Stomach (tissue), 9 donors: ENCODE data around the gene STON2. TPM values are rescaled to one million over a fixed set of nuclear protein-coding genes. Genes with fewer than 3 reads are reported as not detected.

Source experiments
- DNase-seq, 2 donors: peaks; one replicate each; pipeline versions ENCODE4 v3.0.0 to v3.0.0-alpha.2; 2013 to 2019
- H3K27ac ChIP-seq, 5 donors: fragments of 200-600 bp in 4 of 5; sonication (generic) in 4 of 5; one replicate each; pipeline ENCODE4 v1.5.1; 2013 to 2019; ENCODE audit warnings: mild to moderate bottlenecking in 1 of 5, moderate library complexity in 1 of 5
- H3K27me3 ChIP-seq, 3 donors: fragments of 200-600 bp; sonication (generic); one replicate each; pipeline ENCODE4 v1.5.1; 2017 to 2019; ENCODE audit warnings: mixed run types in 1 of 3
- H3K36me3 ChIP-seq, 4 donors: fragments of 200-600 bp; sonication (generic); 1 replicate in 3 of 4; 2 replicates in 1 of 4; pipeline ENCODE4 v1.5.1; 2016 to 2019
- H3K4me1 ChIP-seq, 4 donors: fragments of 200-600 bp; sonication (generic); one replicate each; pipeline ENCODE4 v1.5.1; 2016 to 2019
- H3K4me3 ChIP-seq, 4 donors: fragments of 200-600 bp; sonication (generic) in 3 of 4; one replicate each; pipeline ENCODE4 v1.5.1; 2016 to 2019; ENCODE audit warnings: mild to moderate bottlenecking in 1 of 4
- H3K9me3 ChIP-seq, 4 donors: fragments of 200-600 bp; sonication (generic); one replicate each; pipeline ENCODE4 v1.5.1; 2016 to 2019
- CTCF ChIP-seq, 7 experiments: fragments of 450-650 bp in 4 of 7; fragments of 200-600 bp in 3 of 7; sonication (generic) in 3 of 7; IDR thresholded peaks; one replicate each; pipeline ENCODE4 v1.5.1; 2016 to 2019; ENCODE audit warnings: antibody characterized with exemption in 7 of 7, control low read depth in 2 of 7, mild to moderate bottlenecking in 1 of 7
- EP300 ChIP-seq: sonication (generic); formaldehyde crosslinking; IDR thresholded peaks from one replicate; pipeline ENCODE4 v1.6.1; 2017; ENCODE audit warnings: antibody characterized with exemption
- POLR2A ChIP-seq, 4 donors: fragments of 450-650 bp; IDR thresholded peaks; one replicate each; pipeline ENCODE4 v1.6.1; 2016; ENCODE audit warnings: antibody characterized with exemption in 4 of 4, control low read depth in 2 of 4, mild to moderate bottlenecking in 1 of 4, moderate library complexity in 1 of 4
- POLR2AphosphoS5 ChIP-seq, 3 donors: sonication (generic); formaldehyde crosslinking; IDR thresholded peaks; one replicate each; pipeline ENCODE4 v1.6.1; 2016; ENCODE audit warnings: antibody characterized with exemption in 3 of 3
- WGBS, 5 donors: extraction: QIAGEN DNeasy Blood & Tissue Kit in 3 of 5; methylation state at CpG; one replicate each; pipeline versions ENCODE4 v1.1.5 to v1.1.7; 2013 to 2018; 5-methylcytosine and 5-hydroxymethylcytosine counted together
- intact Hi-C: fragments of 100-400 bp; cut with DNase I; formaldehyde crosslinking; loops from one replicate; pipeline ENCODE4 v1.15.1; 2023; ENCODE audit warnings: low total_unique reads
- polyA plus RNA-seq, 3 donors: library from polyadenylated mRNA; stranded (reverse); fragments of 200-250 nt; gene quantifications; one replicate each; pipeline ENCODE4 v1.2.3, GENCODE V29; 2013
- total RNA-seq, 5 donors: library from RNA; depleted of rRNA; stranded (reverse); fragments of >200 nt; gene quantifications; one replicate each; pipeline versions ENCODE4 v1.1.0 to v1.2.3, GENCODE V29; 2014 to 2016
- donor health status: healthy with polysubstance abuse.
- donor health status: Bipolar disorder and iron deficiency.
- donor health status: healthy.

The STON2 gene
- total and polyA plus RNA-seq, 8 donors, result 1.4 to 50.2 (median 8.3) TPM

- Histone ChIP-seq H3K27me3 (no peaks in the 10 kb centered on the region), H3K4me3 (no peak overlapping the region), H3K4me1 (no peaks in the 10 kb centered on the region), H3K36me3 (no peaks in the 10 kb centered on the region), H3K9me3 (peaks cover 0 to 18% (median 14%) of the 10 kb centered on the region in 4 donors), H3K27ac (no peak overlapping the region)
- intact Hi-C loops, result no loop called here
- TF ChIP-seq CTCF (IDR thresholded peaks at IDR 0.05), result no peak
- no peak for TF ChIP-seq EP300
- TF ChIP-seq POLR2AphosphoS5 (IDR thresholded peaks at IDR 0.05), result no peak
- no peak for TF ChIP-seq POLR2A (IDR thresholded peaks at IDR 0.05)
- no peak for DNase-seq
Measured at GRCh38 chr14:81351205-81351604, 48.9 kb downstream of the STON2 start.

GRCh38 chr14:81350344-81351130 lies 49.6 kb downstream of the STON2 start:
- Histone ChIP-seq H3K36me3 (no peaks in the 10 kb centered on the region), H3K4me3 (no peak overlapping the region), H3K27me3 (no peaks in the 10 kb centered on the region), H3K9me3 (peaks cover 0 to 18% (median 14%) of the 10 kb centered on the region in 4 donors), H3K4me1 (no peaks in the 10 kb centered on the region), H3K27ac (no peak overlapping the region)
- intact Hi-C loops, result no loop called here
- no peak for DNase-seq
- 73 to 88% (median 74%) methylated on average over 5 of the region's 5 CpGs for WGBS, 5 donors
- TF ChIP-seq CTCF (IDR thresholded peaks at IDR 0.05) (no peak), POLR2A (IDR thresholded peaks at IDR 0.05) (no peak), POLR2AphosphoS5 (IDR thresholded peaks at IDR 0.05) (no peak)

- Histone ChIP-seq H3K4me1 (no peaks in the 10 kb centered on the region), H3K9me3 (no peaks in the 10 kb centered on the region), H3K4me3 (no peak overlapping the region), H3K27ac (no peak overlapping the region), H3K27me3 (no peaks in the 10 kb centered on the region), H3K36me3 (no peaks in the 10 kb centered on the region)
- WGBS, 5 donors, result 75 to 88% (median 81%) methylated on average over 2 of the region's 2 CpGs
- intact Hi-C loops, result no loop called here
- TF ChIP-seq CTCF (IDR thresholded peaks at IDR 0.05) (no peak), POLR2A (IDR thresholded peaks at IDR 0.05) (no peak), POLR2AphosphoS5 (IDR thresholded peaks at IDR 0.05) (no peak), EP300 (no peak)
- no peak for DNase-seq
Measured at GRCh38 chr14:81348061-81348460, 52.1 kb downstream of the STON2 start.

- intact Hi-C loops, result no loop called here
Measured at GRCh38 chr14:81345781-81346180, 54.3 kb downstream of the STON2 start.

More at GRCh38 chr14:81345781-81346180, 54.3 kb downstream of the STON2 start:
- no peaks in the 10 kb centered on the region for H3K4me1 ChIP-seq
- no peak overlapping the region for H3K4me3 ChIP-seq
- TF ChIP-seq CTCF (IDR thresholded peaks at IDR 0.05) (no peak), POLR2AphosphoS5 (IDR thresholded peaks at IDR 0.05) (no peak), EP300 (no peak), POLR2A (IDR thresholded peaks at IDR 0.05) (no peak)
- 85 to 94% (median 93%) methylated on average over 2 of the region's 2 CpGs for WGBS, 5 donors
- H3K27me3 ChIP-seq, result no peaks in the 10 kb centered on the region
- no peaks in the 10 kb centered on the region for H3K9me3 ChIP-seq
- DNase-seq, result no peak
- H3K27ac ChIP-seq, result no peak overlapping the region
- no peaks in the 10 kb centered on the region for H3K36me3 ChIP-seq
